Heart left ventricle (tissue), 16 donors: ENCODE results near the gene SLC12A3. TPM values are rescaled to one million over a fixed set of nuclear protein-coding genes. Genes with fewer than 3 reads are reported as not detected.
A peak's percentile ranks its signal among the peaks of the same experiment; 100 is the strongest.

Experiments
- ATAC-seq, 4 donors: fragments of 200-7000 bp; cut with Tn5 transposase; one replicate each; pipeline ENCODE4 v1.9.1; 2020 to 2022; ENCODE audit warnings: moderate library complexity in 4 of 4, mild to moderate bottlenecking in 3 of 4, moderate number of reproducible peaks in 1 of 4
- DNase-seq, 5 donors: peaks; one replicate each; pipeline ENCODE4 v3.0.0-alpha.2; 2020
- H3K27ac ChIP-seq, 12 donors: fragments of 200-600 bp; sonication (generic) in 4 of 12; one replicate each; pipeline versions ENCODE4 v1.5.0 to v1.8.0; 2016 to 2022; ENCODE audit warnings: mild to moderate bottlenecking in 2 of 12
- H3K27me3 ChIP-seq, 9 donors: fragments of 200-600 bp; sonication (generic) in 2 of 9; one replicate each; pipeline versions ENCODE4 v1.5.1 to v1.8.0; 2016 to 2022; ENCODE audit warnings: mild to moderate bottlenecking in 3 of 9
- H3K36me3 ChIP-seq, 9 donors: fragments of 200-600 bp; sonication (generic) in 2 of 9; one replicate each; pipeline versions ENCODE4 v1.5.0 to v1.8.0; 2018 to 2022; ENCODE audit warnings: mild to moderate bottlenecking in 2 of 9
- H3K4me1 ChIP-seq, 12 donors: fragments of 200-600 bp; sonication (generic) in 4 of 12; one replicate each; pipeline versions ENCODE4 v1.5.0 to v1.8.0; 2016 to 2022; ENCODE audit warnings: mild to moderate bottlenecking in 3 of 12
- H3K4me3 ChIP-seq, 12 donors: fragments of 200-600 bp; sonication (generic) in 4 of 12; one replicate each; pipeline versions ENCODE4 v1.5.0 to v1.8.0; 2017 to 2022; ENCODE audit warnings: mild to moderate bottlenecking in 9 of 12, moderate library complexity in 4 of 12
- H3K9me3 ChIP-seq, 12 donors: fragments of 200-600 bp; sonication (generic) in 4 of 12; one replicate each; pipeline versions ENCODE4 v1.5.0 to v1.8.0; 2016 to 2022; ENCODE audit warnings: mild to moderate bottlenecking in 1 of 12
- POLR2A ChIP-seq, 2 donors: fragments of 450-650 bp; IDR thresholded peaks; one replicate each; pipeline ENCODE4 v1.6.1; 2017; ENCODE audit warnings: antibody characterized with exemption in 2 of 2, mild to moderate bottlenecking in 2 of 2, moderate library complexity in 2 of 2
- WGBS, 4 donors: extraction: QIAGEN DNeasy Blood & Tissue Kit in 2 of 4; methylation state at CpG; one replicate each; pipeline versions ENCODE4 v1.1.5 to v1.1.7; 2013 to 2018; 5-methylcytosine and 5-hydroxymethylcytosine counted together
- intact Hi-C, 10 donors: fragments of 100-400 bp; cut with DNase I; formaldehyde crosslinking; loops; one replicate each; pipeline versions ENCODE4 v1.11.1 to v1.14.2; 2022
- polyA plus RNA-seq, 2 donors: library from polyadenylated mRNA; stranded (reverse); fragments of 200-250 nt; gene quantifications; one replicate each; pipeline ENCODE4 v1.2.3, GENCODE V29; 2013
- total RNA-seq, 9 donors: library from RNA; depleted of rRNA in 2 of 9; stranded (reverse); fragments of >200 nt in 2 of 9; fragmentation: NEBNext Ultra II Directional in 3 of 9; extraction: Animal tissue kit (Norgen Biotek cat#: 25700) in 3 of 9; gene quantifications; one replicate each; pipeline versions ENCODE4 v1.1.0 to v1.2.4, GENCODE V29; 2016 to 2023
- TF ChIP-seq, protein P1 (sequence below), 12 donors: fragments of 200-600 bp; sonication (generic) in 4 of 12; IDR thresholded peaks; one replicate each; pipeline versions ENCODE4 v1.5.0 to v1.8.0; 2018 to 2022; ENCODE audit warnings: antibody characterized with exemption in 12 of 12, mild to moderate bottlenecking in 5 of 12
- donor health status: ischemic (EF 13 %, LVEDD 7.1; RV severe dilation, severe dysfunction).
- donor health status: healthy with polysubstance abuse.
- donor health status: DM: no; HTN: yes; CAD: no.
- donor health status: DM: no; HTN: no; CAD: no.
- donor health status: ischemic (EF 25% LVEDD 6.9; RV normal size, moderate dysfunction).
- donor health status: ischemic (EF 25% LVEDD 5.7; RV mildly dilated, moderate dysfunction).
- donor health status: healthy.
- donor health status: DM: yes; HTN: yes; CAD: no.
- donor health status: ischemic (EF 35%, LVEDD 5.7; RV mildly dilated, moderate dysfunction).
- donor health status: nonischemic (EF 11% LVEDD 7.7; RV severe dilation, severe dysfunction).
- donor health status: DM: yes; HTN: yes; CAD: no.
- donor health status: PGD.
- donor health status: ischemic (EF 29% LVEDD 5.4; RV normal size, mild dysfunction).
- donor health status: nonischemic (EF 23%, LVEDD 6.1; RV moderate dilation, normal function).

SLC12A3 gene
- total and polyA plus RNA-seq, 11 donors: 0.08 TPM; not detected in 10

DNA sequence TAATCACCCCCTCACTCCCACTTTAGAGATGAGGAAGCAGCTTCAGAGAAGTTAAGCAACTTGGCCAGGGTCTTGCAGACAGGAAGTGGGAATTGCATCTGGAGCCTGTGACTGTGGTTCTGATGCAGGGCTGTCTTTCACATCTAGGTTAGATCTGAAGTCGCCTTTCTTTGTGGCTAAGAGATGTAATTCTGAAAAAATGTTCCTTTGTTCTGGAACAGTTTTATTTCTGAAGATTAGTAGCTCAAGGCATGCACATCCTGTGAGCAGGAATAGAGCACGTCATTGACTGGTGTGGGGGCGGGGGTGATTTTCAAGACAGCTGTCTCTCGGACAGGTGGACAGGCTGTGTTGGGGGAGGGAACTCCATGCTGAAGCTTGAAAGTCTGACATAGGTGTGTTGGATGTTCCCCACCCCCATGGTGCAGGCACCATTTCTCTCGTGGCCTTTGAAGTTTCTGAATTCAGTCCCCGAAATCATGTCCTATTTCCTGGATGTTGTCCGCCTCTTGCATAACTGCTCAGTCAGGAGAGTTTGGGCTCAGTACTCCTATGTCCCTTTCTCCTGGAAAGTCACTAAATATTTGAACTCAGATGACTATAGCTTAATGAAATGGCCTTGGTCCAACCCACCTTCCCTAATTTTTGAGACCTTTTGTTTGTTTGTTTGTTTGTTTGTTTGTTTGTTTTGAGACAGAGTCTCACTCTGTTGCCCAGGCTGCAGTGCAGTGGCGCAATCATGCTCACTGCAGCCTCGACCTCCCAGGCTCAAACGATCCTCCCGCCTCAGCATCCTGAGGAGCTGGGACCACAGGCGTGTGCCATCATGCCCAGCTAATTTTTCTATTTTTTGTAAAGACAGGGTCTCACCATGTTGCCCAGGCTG, 45.9 kb downstream of the SLC12A3 start:
- TF ChIP-seq, protein P1, sequence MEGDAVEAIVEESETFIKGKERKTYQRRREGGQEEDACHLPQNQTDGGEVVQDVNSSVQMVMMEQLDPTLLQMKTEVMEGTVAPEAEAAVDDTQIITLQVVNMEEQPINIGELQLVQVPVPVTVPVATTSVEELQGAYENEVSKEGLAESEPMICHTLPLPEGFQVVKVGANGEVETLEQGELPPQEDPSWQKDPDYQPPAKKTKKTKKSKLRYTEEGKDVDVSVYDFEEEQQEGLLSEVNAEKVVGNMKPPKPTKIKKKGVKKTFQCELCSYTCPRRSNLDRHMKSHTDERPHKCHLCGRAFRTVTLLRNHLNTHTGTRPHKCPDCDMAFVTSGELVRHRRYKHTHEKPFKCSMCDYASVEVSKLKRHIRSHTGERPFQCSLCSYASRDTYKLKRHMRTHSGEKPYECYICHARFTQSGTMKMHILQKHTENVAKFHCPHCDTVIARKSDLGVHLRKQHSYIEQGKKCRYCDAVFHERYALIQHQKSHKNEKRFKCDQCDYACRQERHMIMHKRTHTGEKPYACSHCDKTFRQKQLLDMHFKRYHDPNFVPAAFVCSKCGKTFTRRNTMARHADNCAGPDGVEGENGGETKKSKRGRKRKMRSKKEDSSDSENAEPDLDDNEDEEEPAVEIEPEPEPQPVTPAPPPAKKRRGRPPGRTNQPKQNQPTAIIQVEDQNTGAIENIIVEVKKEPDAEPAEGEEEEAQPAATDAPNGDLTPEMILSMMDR (IDR thresholded peaks at IDR 0.05): no peak
- no peak for TF ChIP-seq POLR2A (IDR thresholded peaks at IDR 0.05)
- 74 to 80% (median 78%) methylated on average over 12 of the region's 12 CpGs for WGBS, 4 donors
- H3K36me3 ChIP-seq: no peaks in the 10 kb centered on the region
- peaks cover 0 to 4% (median 0%) of the 10 kb centered on the region in 12 donors for H3K9me3 ChIP-seq
- DNase-seq (peak in 3 of 5 donors; percentile 37 to 44 (median 40)), ATAC-seq (peak; percentile 35 to 78 (median 56))
- H3K27ac ChIP-seq: peak overlapping the region in 11 of 12 donors; percentile 30 to 85 (median 55)
- peaks cover 0 to 56% (median 24%) of the 10 kb centered on the region in 12 donors for H3K4me1 ChIP-seq
- intact Hi-C loops: loop anchor here in 3 of 10 donors (2.0 to 5.0 kb wide), 2 partner anchors 20 to 44 kb away; partner anchors contain the start of gene SLC12A3 (in 2 of the 3)
- H3K4me3 ChIP-seq: no peak overlapping the region
- no peaks in the 10 kb centered on the region for H3K27me3 ChIP-seq

- DNase-seq (peak in 4 of 5 donors; percentile 46 to 70 (median 56)), ATAC-seq (peak; percentile 53 to 84 (median 70))
- Histone ChIP-seq H3K27me3 (no peaks in the 10 kb centered on the region), H3K27ac (peak overlapping the region in 11 of 12 donors; percentile 25 to 85 (median 55)), H3K4me1 (peaks cover 0 to 67% (median 32%) of the 10 kb centered on the region in 12 donors), H3K4me3 (no peak overlapping the region), H3K36me3 (no peaks in the 10 kb centered on the region), H3K9me3 (peaks cover 0 to 4% (median 0%) of the 10 kb centered on the region in 12 donors)
- WGBS, 4 donors: 29 to 51% (median 45%) methylated on average over 13 to 22 of the region's 22 CpGs
- TF ChIP-seq, protein P1 (IDR thresholded peaks at IDR 0.05): no peak
- TF ChIP-seq POLR2A (IDR thresholded peaks at IDR 0.05): no peak
- intact Hi-C loops: loop anchor here in 3 of 10 donors (2.0 to 5.0 kb wide), 2 partner anchors 19 to 45 kb away; partner anchors contain the start of gene SLC12A3 (in 2 of the 3)
Observed at GRCh38 chr16:56911771-56912571, 47.0 kb downstream of the SLC12A3 start.

- no peaks in the 10 kb centered on the region for H3K9me3 ChIP-seq
- peak overlapping the region in 3 of 12 donors; percentile 4 to 40 (median 34) for H3K27ac ChIP-seq
- no peak for ATAC-seq
- intact Hi-C loops: loop anchor here in 2 of 10 donors (5.0 kb wide), 1 partner anchor 46 kb away; the partner anchor contains the start of gene SLC12A3 (in 2 of the 2)
- H3K4me3 ChIP-seq: no peak overlapping the region
- WGBS, 4 donors: 80 to 89% (median 82%) methylated on average over 18 of the region's 18 CpGs
- H3K36me3 ChIP-seq: no peaks in the 10 kb centered on the region
- no peak for DNase-seq
- H3K27me3 ChIP-seq: no peaks in the 10 kb centered on the region
- H3K4me1 ChIP-seq: peaks cover 0 to 76% (median 41%) of the 10 kb centered on the region in 12 donors
- TF ChIP-seq, protein P1 (IDR thresholded peaks at IDR 0.05): no peak
- no peak for TF ChIP-seq POLR2A (IDR thresholded peaks at IDR 0.05)
Observed at GRCh38 chr16:56912746-56913708, 48.0 kb downstream of the SLC12A3 start.
